Esophagus muscularis mucosa (tissue), 4 donors: Measurements from ENCODE around the gene SLC1A4.

Experiments
- EP300 ChIP-seq: sonication (generic); formaldehyde crosslinking; IDR thresholded peaks from one replicate; pipeline ENCODE4 v1.6.1; 2017; ENCODE audit warnings: antibody characterized with exemption
- POLR2A ChIP-seq: fragments of 450-650 bp; IDR thresholded peaks from one replicate; pipeline ENCODE4 v1.6.1; 2017; ENCODE audit warnings: antibody characterized with exemption, moderate library complexity, mild to moderate bottlenecking, low read depth
- POLR2AphosphoS5 ChIP-seq, 2 donors: sonication (generic); formaldehyde crosslinking; IDR thresholded peaks; one replicate each; pipeline ENCODE4 v1.6.1; 2017; ENCODE audit warnings: antibody characterized with exemption in 2 of 2
- TF ChIP-seq, protein P1 (sequence below), 3 experiments: fragments of 200-600 bp in 2 of 3; fragments of 450-650 bp in 1 of 3; sonication (generic) in 2 of 3; IDR thresholded peaks; one replicate each; pipeline ENCODE4 v1.5.1; 2017 to 2019; ENCODE audit warnings: antibody characterized with exemption in 3 of 3, mild to moderate bottlenecking in 2 of 3, moderate library complexity in 1 of 3

- TF ChIP-seq, protein P1, sequence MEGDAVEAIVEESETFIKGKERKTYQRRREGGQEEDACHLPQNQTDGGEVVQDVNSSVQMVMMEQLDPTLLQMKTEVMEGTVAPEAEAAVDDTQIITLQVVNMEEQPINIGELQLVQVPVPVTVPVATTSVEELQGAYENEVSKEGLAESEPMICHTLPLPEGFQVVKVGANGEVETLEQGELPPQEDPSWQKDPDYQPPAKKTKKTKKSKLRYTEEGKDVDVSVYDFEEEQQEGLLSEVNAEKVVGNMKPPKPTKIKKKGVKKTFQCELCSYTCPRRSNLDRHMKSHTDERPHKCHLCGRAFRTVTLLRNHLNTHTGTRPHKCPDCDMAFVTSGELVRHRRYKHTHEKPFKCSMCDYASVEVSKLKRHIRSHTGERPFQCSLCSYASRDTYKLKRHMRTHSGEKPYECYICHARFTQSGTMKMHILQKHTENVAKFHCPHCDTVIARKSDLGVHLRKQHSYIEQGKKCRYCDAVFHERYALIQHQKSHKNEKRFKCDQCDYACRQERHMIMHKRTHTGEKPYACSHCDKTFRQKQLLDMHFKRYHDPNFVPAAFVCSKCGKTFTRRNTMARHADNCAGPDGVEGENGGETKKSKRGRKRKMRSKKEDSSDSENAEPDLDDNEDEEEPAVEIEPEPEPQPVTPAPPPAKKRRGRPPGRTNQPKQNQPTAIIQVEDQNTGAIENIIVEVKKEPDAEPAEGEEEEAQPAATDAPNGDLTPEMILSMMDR (IDR thresholded peaks at IDR 0.05) = no peak
- no peak for TF ChIP-seq EP300
- no peak for TF ChIP-seq POLR2A
- no peak for TF ChIP-seq POLR2AphosphoS5 (IDR thresholded peaks at IDR 0.05)
Observed at GRCh38 chr2:64942693-64943092, 46.5 kb upstream of the SLC1A4 start.
